ENCODE results near the gene CFAP91.

DNA sequence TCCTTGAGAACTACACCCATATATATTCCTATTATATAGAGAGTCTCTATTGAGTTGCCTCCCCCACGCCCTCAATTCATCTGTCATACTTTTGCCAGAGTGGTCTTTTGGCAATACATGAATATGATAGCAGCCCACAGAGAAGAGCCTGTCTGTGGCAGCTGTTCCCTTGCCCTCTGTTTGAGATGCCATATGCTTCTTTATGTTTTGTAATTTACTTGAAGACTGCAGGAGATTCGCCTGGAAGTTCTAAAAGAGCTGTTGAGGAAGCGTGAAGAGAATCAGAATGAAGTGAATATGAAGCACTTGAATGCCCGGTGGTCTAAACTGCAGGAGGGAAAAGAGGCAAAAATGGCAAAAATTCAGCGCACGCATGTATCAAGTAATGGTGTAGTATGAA is 27.2 kb downstream of the CFAP91 start:
- TF ChIP-seq, protein P1, sequence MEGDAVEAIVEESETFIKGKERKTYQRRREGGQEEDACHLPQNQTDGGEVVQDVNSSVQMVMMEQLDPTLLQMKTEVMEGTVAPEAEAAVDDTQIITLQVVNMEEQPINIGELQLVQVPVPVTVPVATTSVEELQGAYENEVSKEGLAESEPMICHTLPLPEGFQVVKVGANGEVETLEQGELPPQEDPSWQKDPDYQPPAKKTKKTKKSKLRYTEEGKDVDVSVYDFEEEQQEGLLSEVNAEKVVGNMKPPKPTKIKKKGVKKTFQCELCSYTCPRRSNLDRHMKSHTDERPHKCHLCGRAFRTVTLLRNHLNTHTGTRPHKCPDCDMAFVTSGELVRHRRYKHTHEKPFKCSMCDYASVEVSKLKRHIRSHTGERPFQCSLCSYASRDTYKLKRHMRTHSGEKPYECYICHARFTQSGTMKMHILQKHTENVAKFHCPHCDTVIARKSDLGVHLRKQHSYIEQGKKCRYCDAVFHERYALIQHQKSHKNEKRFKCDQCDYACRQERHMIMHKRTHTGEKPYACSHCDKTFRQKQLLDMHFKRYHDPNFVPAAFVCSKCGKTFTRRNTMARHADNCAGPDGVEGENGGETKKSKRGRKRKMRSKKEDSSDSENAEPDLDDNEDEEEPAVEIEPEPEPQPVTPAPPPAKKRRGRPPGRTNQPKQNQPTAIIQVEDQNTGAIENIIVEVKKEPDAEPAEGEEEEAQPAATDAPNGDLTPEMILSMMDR (IDR thresholded peaks at IDR 0.05) = no peak
- no peak for TF ChIP-seq POLR2A (IDR thresholded peaks at IDR 0.05)

All from thyroid gland (tissue), 4 donors.